GM12874 (cell line): ENCODE data around the gene ENPP3.

Experiments
- CTCF ChIP-seq: IDR thresholded peaks from 2 replicates; pipeline ENCODE4 v1.5.1; 2011; ENCODE audit warnings: low read depth, mild to moderate bottlenecking, control low read depth, low read length, moderate library complexity; ENCODE audit not compliant: insufficient read depth

The ENPP3 gene

GRCh38 chr6:131728296-131728939 lies 91.3 kb downstream of the ENPP3 start:
- no peak for TF ChIP-seq CTCF

GRCh38 chr6:131729550-131729949 lies 92.4 kb downstream of the ENPP3 start:
- TF ChIP-seq CTCF, result no peak

GRCh38 chr6:131730264-131730663 lies 93.2 kb downstream of the ENPP3 start:
- no peak for TF ChIP-seq CTCF

- TF ChIP-seq CTCF, result no peak
Observed at GRCh38 chr6:131731224-131731623, 94.1 kb downstream of the ENPP3 start.

- TF ChIP-seq CTCF, result no peak
Observed at GRCh38 chr6:131733376-131734016, 96.4 kb downstream of the ENPP3 start.

GRCh38 chr6:131736003-131736596 lies 99.0 kb downstream of the ENPP3 start:
- no peak for TF ChIP-seq CTCF

GRCh38 chr6:131736811-131737210 lies 99.7 kb downstream of the ENPP3 start:
- no peak for TF ChIP-seq CTCF
